K562 (cell line): ENCODE results near the gene ZBTB18. TPM values are rescaled to one million over a fixed set of nuclear protein-coding genes. Genes with fewer than 3 reads are reported as not detected.

ENCODE experiments used
- BHLHE40 ChIP-seq: IDR thresholded peaks from 2 replicates; pipeline ENCODE4 v1.6.1; 2011; ENCODE audit warnings: low read length, improper control_type of control experiment
- BMI1 ChIP-seq: fragments of 150-350 bp; IDR thresholded peaks from 2 replicates; pipeline ENCODE4 v1.6.1; 2014; ENCODE audit warnings: low read length
- CCNT2 ChIP-seq: IDR thresholded peaks from 2 replicates; pipeline ENCODE4 v1.6.1; 2011; ENCODE audit warnings: borderline replicate concordance, low read depth, mild to moderate bottlenecking, moderate library complexity, mixed read lengths, low read length; ENCODE audit not compliant: insufficient read length; ENCODE audit errors: extremely low read depth
- HCFC1 ChIP-seq: IDR thresholded peaks from 2 replicates; pipeline ENCODE4 v1.6.1; 2012; ENCODE audit warnings: low read depth, low read length, improper control_type of control experiment
- HDGF ChIP-seq: fragments of 450-650 bp; IDR thresholded peaks from 2 replicates; pipeline ENCODE4 v1.6.1; 2016
- JUND ChIP-seq, 2 experiments: IDR thresholded peaks; 2 replicates in 1 of 2; 3 replicates in 1 of 2; pipeline ENCODE4 v1.6.1; 2011; ENCODE audit warnings: borderline replicate concordance in 2 of 2, low read depth in 2 of 2, low read length in 2 of 2, improper control_type of control experiment in 1 of 2, missing biosample characterization in 1 of 2, missing genetic modification characterization in 1 of 2, missing genetic modification reagents in 1 of 2
- MEIS2 ChIP-seq: fragments of 450-650 bp; IDR thresholded peaks from 2 replicates; pipeline ENCODE4 v1.6.1; 2014; ENCODE audit warnings: mild to moderate bottlenecking; ENCODE audit not compliant: partially characterized antibody
- MYC ChIP-seq, 2 experiments: fragments of 250-450 bp in 1 of 2; sonication (Bioruptor Pico) in 1 of 2; IDR thresholded peaks; 2 replicates each; pipeline versions ENCODE4 v1.5.1 to v1.6.1; 2012 to 2021; ENCODE audit warnings: low read depth in 2 of 2, borderline replicate concordance in 1 of 2, improper control_type of control experiment in 1 of 2, low read length in 1 of 2, mild to moderate bottlenecking in 1 of 2, moderate library complexity in 1 of 2
- POLR2B ChIP-seq: fragments of 450-650 bp; IDR thresholded peaks from 2 replicates; pipeline ENCODE4 v1.6.1; 2018; ENCODE audit warnings: low read depth; ENCODE audit not compliant: partially characterized antibody
- SUPT5H ChIP-seq: fragments of 450-650 bp; IDR thresholded peaks from 2 replicates; pipeline ENCODE4 v1.6.1; 2016
- TEAD4 ChIP-seq, 2 experiments: sonication (generic) in 1 of 2; formaldehyde crosslinking in 1 of 2; IDR thresholded peaks; 2 replicates each; pipeline versions ENCODE4 v1.6.1 to v1.8.0; 2012 to 2022; ENCODE audit warnings: borderline replicate concordance in 1 of 2, inconsistent platforms in 1 of 2, low read length in 1 of 2, mild to moderate bottlenecking in 1 of 2, missing genetic modification reagents in 1 of 2
- THRA ChIP-seq: fragments of 450-650 bp; IDR thresholded peaks from 2 replicates; pipeline ENCODE4 v1.6.1; 2017; ENCODE audit warnings: mild to moderate bottlenecking, moderate library complexity
- XRCC5 ChIP-seq: fragments of 200-400 bp; formaldehyde crosslinking; IDR thresholded peaks from 2 replicates; pipeline ENCODE4 v1.6.1; 2017; ENCODE audit warnings: low read depth, mild to moderate bottlenecking, low read length
- ZBTB40 ChIP-seq, 2 experiments: fragments of 450-650 bp in 1 of 2; sonication (generic) in 1 of 2; formaldehyde crosslinking in 1 of 2; IDR thresholded peaks; 2 replicates each; pipeline versions ENCODE4 v1.7.1 to v1.9.0; 2016 to 2022; ENCODE audit warnings: inconsistent platforms in 1 of 2, mild to moderate bottlenecking in 1 of 2, missing genetic modification reagents in 1 of 2
- ZFX ChIP-seq: sonication (generic); formaldehyde crosslinking; IDR thresholded peaks from 2 replicates; pipeline ENCODE4 v1.8.0; 2022; ENCODE audit warnings: mild to moderate bottlenecking, missing genetic modification reagents, moderate library complexity
- ZNF143 ChIP-seq: sonication (generic); formaldehyde crosslinking; IDR thresholded peaks from 2 replicates; pipeline ENCODE4 v1.9.0; 2022; ENCODE audit warnings: mild to moderate bottlenecking, missing genetic modification reagents
- polyA plus RNA-seq, 8 experiments: library from polyadenylated mRNA; depleted of rRNA in 4 of 8; stranded (reverse) in 5 of 8; unstranded in 3 of 8; fragments of >200 nt; fragmentation: Nextera tagmentation in 2 of 8; fragmentation: Illumina TruSeq in 1 of 8; extraction: Ambion mirVana in 2 of 8; extraction: Trizol in 1 of 8; gene quantifications; 2 replicates each; pipeline versions ENCODE4 v1.2.1 to v1.2.3, GENCODE V29; 2011 to 2014; ENCODE audit warnings: inconsistent platforms in 1 of 8, missing spikeins in 1 of 8
- total RNA-seq, 7 experiments: library from RNA; depleted of rRNA in 6 of 7; stranded (reverse); fragments of >200 nt in 6 of 7; fragmentation: Illumina TruSeq in 2 of 7; extraction: Trizol in 2 of 7; gene quantifications; 2 replicates each; pipeline versions ENCODE4 v1.2.1 to v1.2.3, GENCODE V29; 2011 to 2021; ENCODE audit warnings: low replicate concordance in 1 of 7

The ZBTB18 gene
- total and polyA plus RNA-seq, 9 of the 15 experiments (the other 6 are each of a cell fraction or from before 2014, with no cell fraction given), result 0.13 to 2.6 (median 1.6) TPM

- TF ChIP-seq ZBTB40 (IDR thresholded peaks at IDR 0.05) (0 out of 2 replicates have a peak, but pooled peaks have one; percentile 54), ZBTB40 (CRISPR knock-in tag; IDR thresholded peaks at IDR 0.05) (no peak), HDGF (no peak), JUND (IDR thresholded peaks at IDR 0.05; ENCODE audit: borderline replicate concordance, low read depth, low read length) (peak; percentile 73; the same call in 1 of the 2 replicates), JUND (tag; IDR thresholded peaks at IDR 0.05; ENCODE audit: borderline replicate concordance, low read depth, low read length) (peak; percentile 78; the same call in 2 of the 3 replicates), SUPT5H (peak; percentile 74), BMI1 (peak; percentile 23; the same call in 1 of the 2 replicates), THRA (peak; percentile 53), ZNF143 (CRISPR knock-in tag) (no peak), CCNT2 (peak; percentile 44), POLR2B (peak; percentile 82), XRCC5 (no peak), MYC (IDR thresholded peaks at IDR 0.05; ENCODE audit: low read depth, low read length) (peak; percentile 42; the same call in 1 of the 2 replicates), MYC (CRISPR knock-in tag; IDR thresholded peaks at IDR 0.05; ENCODE audit: borderline replicate concordance, low read depth) (peak; percentile 75; the same call in 1 of the 2 replicates), BHLHE40 (peak; percentile 64), TEAD4 (IDR thresholded peaks at IDR 0.05; ENCODE audit: low read length) (no peak), TEAD4 (CRISPR knock-in tag; IDR thresholded peaks at IDR 0.05; ENCODE audit: borderline replicate concordance) (no peak), HCFC1 (peak; percentile 29; the same call in 1 of the 2 replicates), MEIS2 (peak; percentile 50), ZFX (CRISPR knock-in tag) (peak; percentile 88)
Measured at GRCh38 chr1:244047621-244048255, 3.3 kb upstream of the ZBTB18 start (continued).
